CD4-positive, alpha-beta T cell treated with Interleukin-21 for 1 hour (primary cell): ENCODE measurements around the gene AP5Z1.
A peak's percentile ranks its signal among the peaks of the same experiment; 100 is the strongest.

Experiments
- DNase-seq: peaks from one replicate; pipeline ENCODE4 v3.0.0-alpha.2; 2020

The AP5Z1 gene

GRCh38 chr7:4805984-4806300 lies 30.5 kb downstream of the AP5Z1 start:
- no peak for DNase-seq

GRCh38 chr7:4806983-4807597 lies 31.7 kb downstream of the AP5Z1 start:
- no peak for DNase-seq

DNA sequence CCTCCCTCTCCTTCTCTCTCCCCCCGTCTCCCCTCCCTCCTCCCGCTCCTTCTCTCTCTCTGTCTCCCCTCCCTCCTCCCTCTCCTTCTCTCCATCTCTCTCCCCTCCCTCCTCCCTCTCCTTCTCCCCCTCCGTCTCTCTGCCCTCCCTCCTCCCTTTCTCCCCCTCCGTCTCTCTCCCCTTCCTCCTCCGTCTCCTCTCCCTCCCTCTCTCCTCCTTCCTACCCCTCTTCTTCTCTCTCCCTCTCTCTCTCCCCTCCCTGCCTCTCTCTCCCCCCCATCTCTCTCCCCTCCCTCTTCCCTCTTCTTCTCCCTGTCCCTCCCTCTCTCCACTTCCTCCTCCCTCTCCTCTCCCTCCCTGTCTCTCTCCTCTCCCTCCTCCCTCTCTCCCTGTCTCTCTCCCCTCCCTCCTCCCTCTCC lies 32.2 kb downstream of the AP5Z1 start:
- DNase-seq, result no peak

DNA sequence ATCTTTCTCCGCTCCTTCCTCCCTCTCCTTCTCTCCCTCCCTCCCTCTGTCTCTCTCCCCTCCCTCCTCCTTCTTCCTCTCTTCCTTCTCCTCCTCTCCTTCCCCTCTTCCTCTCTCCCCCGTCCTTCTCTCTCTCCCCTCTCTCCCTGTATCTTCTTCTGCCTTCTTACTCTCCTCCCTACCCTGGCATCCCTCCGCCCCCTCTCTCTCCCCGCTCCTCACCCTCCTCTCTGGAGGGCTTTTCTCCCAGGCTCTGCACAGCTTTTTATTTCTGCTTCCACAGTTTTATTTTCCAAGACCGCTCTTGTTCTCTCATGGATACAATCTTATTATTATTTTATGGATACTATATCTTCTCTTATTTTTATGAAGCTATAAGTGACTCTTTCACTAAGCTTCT lies 32.6 kb downstream of the AP5Z1 start:
- no peak for DNase-seq

GRCh38 chr7:4808565-4808964 lies 33.1 kb downstream of the AP5Z1 start:
- DNase-seq, result no peak

DNA sequence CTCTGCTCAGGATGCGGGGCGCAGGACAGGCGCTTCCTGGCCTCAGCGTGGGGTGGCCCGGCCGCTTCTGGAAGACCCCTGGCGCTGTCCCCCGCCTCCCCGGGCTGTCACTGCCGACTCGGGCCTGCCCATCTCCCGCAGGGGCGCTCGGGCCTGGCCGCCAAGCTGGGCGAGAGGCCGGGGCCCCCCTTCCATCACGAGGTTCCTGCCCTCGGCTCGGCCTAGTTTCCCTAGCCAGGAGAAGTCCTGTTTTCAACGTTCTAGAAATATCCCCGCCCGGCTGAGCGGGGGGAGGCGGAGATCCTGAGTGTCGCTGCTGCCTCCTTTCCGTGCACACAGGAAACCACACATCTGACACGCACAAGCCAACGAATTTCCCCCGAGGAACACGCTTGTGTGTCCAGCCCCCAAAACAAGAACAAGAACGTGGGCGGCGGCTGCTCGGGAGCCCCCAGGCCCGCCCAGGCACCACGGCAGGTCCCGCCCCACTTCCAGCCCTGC lies 33.7 kb downstream of the AP5Z1 start:
- peak; percentile 30 for DNase-seq

DNA sequence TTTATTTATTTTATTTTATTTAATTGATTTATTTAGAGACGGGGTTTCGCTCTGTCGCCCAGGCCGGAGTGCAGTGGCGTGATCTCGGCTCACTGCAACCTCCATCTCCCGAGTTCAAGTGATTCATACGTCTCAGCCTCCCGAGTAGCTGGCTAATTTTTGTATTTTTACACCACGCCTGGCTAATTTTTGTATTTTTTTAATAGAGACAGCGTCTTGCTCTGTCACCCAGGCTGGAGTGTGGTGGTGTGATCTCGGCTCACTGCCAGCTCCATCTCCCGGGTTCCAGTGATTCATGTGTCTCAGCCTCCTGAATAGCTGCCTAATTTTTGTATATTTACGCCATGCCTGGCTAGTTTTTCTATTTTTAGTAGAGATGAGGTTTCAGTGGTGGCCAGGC lies 34.2 kb downstream of the AP5Z1 start:
- no peak for DNase-seq

GRCh38 chr7:4814433-4814832 lies 39.0 kb downstream of the AP5Z1 start:
- DNase-seq, result no peak

DNA sequence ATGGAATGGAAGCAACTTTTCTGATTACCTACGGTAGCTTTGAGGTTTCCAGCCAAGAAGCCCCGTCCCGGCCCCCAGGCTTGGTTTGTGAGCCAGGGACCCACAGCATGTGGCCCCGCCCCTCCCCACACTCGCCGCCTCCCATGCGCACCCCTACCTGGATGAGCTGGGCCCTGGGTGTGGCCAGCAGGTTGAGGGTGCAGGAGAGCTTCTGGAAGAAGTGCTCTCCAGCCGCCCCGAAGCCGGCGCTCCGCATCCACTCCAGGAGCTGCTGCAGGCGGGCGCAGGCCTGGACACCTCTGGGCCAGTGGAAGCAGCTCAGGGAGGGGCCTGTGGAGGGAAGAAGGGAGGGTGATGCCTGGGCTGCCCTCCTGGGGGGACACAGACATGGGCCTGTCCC lies 39.7 kb downstream of the AP5Z1 start:
- DNase-seq, result no peak

DNA sequence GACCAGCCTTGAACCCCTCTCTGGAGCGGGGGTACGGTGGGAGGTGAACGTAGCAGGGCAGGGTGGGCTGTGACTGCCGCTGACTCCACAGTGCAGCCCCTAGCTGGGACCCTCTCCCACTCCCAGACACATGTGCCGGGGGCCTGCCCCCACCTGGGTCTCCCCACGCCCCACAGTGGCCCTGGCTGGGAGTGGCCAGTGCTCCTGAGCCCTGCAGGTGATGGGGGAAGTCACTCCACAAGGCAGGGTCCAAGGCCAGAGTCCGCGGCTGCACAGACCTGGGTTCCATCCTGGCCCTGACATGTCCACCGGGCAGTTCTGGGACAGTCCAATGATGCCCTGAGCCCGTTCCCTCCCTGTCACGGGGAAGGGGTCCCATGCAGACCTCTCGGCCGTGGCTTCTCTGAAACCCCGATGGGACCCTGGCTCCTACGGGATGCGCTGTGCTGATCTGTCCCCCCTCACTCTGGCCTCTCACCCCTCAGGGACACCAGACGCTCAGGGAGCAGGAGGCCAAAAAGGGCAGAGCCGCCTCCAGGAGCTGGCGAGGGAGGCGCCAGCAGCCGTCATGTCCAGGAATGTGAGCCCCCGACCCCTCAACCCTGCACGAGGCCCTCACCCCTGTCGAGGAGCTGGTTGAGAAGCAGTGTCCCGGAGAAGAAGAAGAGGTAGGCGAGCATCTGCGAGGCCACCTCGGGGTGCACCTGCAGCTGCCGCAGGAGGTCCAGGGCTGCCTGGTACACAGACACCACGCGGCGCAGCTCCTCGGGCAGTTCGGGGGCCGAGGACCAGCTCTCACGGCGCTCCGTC lies 40.4 kb downstream of the AP5Z1 start:
- no peak for DNase-seq

DNA sequence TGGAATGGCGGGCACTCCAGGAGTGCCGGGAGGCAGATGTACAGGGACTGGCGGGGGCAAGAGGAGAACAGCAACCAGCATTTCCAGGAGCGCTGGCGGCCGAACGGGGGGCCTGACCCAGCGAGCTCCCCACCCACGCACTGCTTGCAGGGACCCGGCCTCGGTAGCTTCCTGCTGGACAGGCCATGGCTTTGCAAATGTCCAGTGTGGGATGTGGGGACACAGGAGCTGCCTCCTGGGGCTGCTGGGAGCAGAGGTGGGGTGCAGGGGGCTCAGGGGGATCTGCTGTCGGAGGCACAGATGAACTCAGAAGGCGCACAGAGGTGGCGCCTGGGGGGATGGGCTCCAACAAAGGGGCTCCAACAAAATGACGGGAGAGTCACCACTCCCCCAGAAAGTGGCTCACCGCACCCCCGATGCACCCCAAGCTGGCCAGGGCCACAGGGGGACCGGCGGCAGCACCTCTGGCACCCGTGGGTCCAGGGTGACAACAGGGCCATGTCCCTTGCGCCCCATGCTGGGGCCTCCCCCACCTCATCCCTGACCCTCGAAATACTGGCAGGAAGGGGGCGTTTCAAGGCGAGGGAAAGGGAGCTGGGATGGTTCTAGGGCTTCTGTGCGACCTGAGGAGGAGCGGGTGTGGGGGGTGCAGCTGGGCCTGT lies 41.1 kb downstream of the AP5Z1 start:
- no peak for DNase-seq

DNA sequence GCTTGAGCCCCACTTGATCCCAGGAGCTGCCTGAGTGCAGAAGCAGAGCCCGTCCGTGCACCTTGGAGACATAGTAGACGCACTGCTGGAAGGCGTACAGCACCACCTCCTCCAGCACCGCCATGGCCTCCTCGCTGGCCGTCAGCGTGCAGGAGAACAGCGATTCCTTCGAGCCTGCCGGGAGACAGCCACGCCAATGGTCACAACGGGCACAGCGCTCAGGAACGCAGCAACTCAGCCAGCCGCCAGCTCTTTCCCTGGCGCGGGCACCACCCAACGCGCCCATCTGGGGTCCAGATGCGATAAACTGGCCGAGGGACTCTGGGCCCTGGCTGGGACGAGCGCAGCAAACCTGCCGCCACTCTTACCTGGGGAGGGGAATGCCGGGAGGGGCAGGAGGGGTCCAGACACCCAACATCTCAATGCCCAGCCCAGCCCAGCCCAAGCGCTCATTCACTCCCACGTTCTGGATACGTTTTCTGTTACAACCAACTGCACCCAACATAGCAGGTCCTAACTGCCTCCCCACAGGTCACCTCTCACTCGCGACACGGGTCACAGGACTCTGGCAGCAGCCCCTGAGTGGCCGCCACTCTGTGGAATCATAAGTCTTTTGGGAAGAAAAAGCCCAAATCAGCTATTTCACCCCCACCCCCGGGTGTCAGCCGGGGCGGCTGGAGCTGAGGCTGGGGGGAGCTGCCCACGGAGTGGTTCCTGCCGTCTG lies 41.9 kb downstream of the AP5Z1 start:
- no peak for DNase-seq

DNA sequence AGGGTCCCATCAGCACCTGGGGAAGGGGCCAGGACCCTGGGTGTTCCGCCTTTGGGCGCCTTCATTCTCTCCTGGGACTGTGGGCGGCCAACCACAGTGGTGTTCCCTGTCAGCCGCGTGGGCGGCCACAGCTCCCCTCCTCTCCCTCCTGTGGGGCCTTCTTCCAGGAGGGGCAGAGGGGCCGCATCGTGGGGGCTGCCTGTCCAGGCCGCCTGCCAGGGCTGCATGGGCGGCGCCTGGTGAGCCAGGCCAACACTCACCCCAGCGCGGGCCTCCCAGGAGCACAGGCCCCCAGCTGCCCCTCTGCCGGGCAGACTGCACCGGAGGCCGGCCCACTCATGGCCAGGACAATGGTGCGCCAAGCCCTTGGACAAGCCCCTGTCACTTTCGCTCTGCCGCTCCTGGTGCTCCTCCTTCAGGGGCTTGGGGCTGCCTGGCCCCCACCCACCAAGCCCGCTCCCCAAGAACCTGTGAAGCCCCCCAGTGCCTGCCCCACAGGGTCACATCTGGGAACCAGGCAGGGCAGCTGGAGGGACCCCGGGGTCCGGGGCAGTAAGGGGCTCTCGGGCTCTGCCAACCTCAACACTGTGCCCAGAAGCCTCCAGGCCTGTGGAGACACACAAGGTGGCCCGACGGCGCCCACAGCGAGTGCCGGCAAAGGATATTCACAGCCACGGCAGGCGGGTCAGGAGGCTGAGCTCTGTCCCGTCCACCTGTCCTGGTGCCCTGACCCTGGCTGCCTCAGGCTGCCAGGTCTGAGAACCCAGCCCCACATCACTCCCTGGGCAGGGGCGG lies 42.8 kb downstream of the AP5Z1 start:
- DNase-seq, result no peak

- DNase-seq, result no peak
Measured at GRCh38 chr7:4819560-4820404, 44.4 kb downstream of the AP5Z1 start.

DNA sequence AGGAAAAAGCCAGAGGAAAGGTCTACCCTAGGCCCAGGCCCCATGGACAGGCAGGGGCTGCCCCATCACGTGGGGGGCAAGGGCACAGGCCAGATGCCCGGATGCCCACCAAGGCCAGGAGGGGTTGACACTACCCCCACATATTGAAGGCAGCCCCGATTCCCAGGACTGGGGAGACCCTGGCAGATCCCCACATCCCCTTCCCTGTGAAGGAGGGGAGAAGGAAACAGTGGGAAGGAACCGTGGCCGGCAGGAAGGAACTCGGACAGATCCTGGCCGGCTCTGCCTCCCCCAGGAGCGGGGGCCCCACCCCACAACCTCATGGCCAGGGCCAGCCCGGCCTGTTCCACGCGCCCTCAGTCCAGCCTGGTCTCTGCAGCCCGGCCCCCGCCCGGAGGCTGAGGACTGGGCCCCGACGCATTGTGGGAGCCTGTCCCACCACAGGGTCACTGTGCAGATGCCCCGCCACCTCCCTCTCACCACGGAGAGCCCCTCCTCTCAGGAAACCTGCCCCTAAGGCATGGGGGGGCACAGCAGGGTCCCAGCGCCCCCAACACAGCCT lies 45.1 kb downstream of the AP5Z1 start:
- no peak for DNase-seq

- DNase-seq, result no peak
Measured at GRCh38 chr7:4820967-4821471, 45.6 kb downstream of the AP5Z1 start.

- no peak for DNase-seq
Measured at GRCh38 chr7:4822677-4823076, 47.3 kb downstream of the AP5Z1 start.

DNA sequence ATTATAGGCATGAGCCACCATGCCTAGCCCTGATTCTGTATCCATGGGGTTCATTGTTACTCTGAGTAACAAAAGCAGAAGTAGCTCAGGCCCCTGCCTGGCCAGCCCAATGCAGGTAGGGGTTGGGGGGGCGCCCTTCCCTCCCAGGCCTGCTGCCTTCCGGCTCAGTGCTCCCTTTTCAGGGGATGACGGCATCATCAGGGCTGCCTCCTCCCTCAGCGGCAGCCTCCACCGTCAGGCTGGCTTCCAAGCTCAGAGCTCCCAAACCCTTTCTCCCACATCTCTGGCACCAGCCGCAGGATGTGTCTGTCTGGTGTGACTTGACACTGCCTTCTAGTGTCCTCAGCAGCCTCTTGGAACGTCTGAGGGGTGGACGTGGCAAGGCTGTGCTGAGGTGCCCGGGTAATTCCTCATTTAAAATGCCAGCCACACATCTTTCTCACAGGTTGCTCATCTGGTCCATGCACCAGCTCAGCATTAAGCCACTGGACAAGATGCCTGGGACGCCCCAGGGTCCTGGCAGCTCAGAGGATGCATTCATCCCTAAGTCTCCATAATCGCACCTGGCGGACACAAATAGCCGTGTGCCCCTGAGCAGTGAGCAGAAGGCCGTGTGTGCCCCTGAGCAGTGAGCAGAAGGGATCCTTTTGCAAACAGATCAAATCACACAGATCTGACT lies 48.2 kb downstream of the AP5Z1 start:
- no peak for DNase-seq

GRCh38 chr7:4824120-4824775 lies 48.8 kb downstream of the AP5Z1 start:
- no peak for DNase-seq

DNA sequence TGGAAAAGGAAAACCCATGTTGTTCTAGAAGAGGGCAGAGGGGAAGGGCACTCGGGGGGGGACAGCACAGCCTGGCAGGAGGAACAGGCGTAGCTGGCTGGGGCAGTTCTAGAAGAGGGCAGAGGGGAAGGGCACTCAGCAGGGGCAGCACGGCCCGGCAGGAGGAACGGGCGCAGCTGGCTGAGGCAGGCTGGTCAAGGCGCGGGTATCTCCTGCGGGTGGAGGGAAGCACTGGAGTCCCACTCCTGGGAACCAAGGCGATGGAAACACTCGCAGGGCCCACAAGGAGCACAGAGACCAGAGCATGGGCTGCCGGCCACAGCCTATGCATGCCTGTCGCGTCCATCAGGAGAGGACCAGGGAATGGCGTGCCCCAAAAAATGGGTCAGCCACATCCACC lies 49.7 kb downstream of the AP5Z1 start:
- DNase-seq, result no peak
